ENCODE measurements around the gene MAN1C1.
A peak's percentile ranks its signal among the peaks of the same experiment; 100 is the strongest.

The MAN1C1 gene

DNA sequence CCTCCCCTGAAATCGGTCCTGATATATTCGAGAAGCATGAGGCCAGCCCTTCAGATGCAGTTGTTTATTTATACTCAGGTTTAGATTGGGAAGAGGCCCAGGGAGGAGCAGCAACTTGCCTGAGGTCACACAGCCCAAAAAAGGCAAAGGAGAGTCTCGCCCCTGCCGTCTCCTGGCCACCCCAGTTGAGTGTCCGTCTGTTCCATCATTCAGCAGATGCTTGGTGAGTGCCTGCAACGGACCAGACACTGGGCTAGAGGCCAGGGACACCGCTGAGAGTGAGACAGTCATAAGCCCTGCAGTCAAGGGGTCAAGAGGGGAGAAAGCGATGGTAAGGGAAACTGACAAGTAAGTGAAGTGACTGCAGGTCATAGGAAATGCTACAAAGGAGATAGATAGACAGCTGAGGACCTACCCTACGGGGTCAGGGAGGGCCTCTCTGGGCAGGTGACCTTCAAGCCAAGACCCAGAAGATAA, 168.0 kb downstream of the MAN1C1 start:
- DNase-seq (ENCODE audit: low spot score): no peak

DNA sequence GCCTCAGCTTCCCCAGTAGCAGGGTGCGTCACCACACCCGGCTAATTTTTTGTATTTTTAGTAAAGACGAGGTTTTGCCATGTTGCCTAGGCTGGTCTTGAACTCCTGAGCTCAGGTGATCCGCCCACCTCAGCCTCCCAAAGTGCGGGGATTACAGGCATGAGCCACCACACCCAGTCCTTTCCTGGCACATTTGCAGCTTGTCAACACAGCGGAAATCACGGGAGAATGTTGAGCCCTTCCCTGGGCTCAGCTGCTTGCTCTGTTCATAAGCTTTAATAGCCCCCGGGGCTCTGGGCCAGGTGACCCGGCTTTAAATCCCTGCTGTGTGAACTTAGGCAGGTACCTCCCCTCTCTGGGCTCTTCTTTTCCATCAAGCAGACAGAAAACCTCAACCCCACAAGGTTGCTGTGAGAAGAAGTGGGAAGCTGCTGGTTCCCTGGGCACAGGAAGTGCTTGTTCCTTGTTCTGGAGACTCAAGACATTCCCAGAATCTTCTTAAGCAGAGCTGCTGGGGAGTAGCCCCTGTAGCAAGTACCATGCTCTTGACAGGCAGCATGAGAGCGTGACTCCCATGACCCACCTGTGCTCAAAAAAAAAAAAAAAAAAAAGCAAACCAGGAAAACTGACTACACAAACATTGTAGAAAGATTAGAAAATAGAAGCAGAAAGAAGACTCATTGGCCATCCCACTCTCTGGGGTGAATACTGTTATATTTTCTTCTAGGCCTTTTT, 168.9 kb downstream of the MAN1C1 start:
- no peak for DNase-seq (ENCODE audit: low spot score)

DNA sequence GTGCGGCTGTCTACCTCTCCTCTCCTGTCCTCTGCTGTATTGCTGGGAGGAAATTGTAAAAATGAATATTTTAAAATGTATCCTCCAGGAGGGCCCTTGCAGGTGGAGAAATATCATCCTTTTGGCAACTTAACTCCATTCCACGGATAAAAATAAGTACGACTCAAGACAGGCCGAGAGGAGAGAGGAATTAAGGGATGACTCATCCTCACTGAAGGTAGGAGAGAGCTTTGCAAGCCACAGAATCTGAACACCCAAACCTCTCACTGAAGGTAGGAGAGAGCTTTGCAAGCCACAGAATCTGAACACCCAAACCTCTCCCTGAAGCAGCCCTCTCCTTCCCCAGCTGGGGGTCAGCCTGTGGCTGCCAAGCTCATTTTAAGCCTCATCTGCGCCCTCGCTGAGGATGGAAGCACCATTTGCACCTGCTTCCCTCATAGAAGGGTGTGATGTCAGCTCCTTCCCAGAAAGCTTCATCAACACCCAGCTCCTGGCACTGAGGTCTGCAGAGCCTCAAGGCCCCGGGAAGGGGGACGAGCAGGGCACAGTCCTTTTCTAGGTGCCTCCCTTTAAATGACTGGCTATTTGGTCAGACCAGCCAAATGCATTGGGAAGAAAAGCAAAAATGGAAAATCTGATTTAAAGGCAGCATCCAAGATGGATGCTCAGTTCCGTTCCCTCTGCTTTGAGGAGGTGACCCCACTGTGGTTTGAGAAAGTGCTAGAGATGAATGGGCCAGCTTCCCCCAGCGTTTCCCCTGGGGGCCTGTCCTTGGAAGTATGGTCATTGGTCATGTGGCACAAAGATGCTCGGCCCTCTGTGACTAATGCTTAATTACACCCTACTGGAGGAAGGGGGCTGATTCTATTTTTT, 170.5 kb downstream of the MAN1C1 start:
- DNase-seq (ENCODE audit: low spot score): no peak

DNA sequence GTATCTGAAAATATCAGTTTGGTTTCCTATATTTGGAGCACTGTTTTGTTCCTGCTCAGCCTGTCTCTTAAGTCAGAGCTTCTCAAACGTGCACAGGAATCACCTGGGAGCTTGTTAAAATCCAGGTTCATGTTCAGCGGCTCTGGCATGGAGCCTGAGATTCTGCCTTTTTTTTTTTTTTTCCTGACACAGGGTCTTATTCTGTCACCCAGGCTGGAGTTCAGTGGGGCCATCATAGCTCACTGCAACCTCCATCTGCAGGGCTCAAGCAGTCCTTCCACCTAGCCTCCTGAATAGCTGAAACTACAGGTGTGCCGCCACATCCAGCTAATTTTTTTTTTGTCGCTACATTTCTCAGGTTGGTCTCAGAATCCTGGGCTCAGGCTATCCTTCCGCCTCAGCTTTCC, 171.2 kb downstream of the MAN1C1 start:
- DNase-seq (ENCODE audit: low spot score): no peak

DNA sequence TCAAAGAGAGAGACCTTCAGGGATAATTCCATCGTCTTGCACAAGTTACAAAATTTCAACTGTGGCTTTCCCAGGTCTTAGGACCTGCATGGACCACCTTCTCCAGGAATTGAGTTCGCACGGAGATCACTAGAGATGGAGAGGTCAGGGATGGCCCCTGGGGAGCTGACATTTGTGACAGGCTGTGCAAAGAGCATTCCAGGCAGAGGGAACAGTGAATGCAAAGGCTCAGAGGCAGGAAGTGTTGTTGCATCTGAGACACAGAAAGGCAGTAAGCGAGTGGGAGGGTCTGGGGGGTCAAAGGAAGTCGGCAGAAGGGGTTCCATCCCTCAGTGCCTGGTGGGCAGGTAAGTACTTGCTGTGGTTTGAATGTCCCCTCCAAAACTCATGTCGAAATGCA, 173.9 kb downstream of the MAN1C1 start:
- no peak for DNase-seq (ENCODE audit: low spot score)

DNA sequence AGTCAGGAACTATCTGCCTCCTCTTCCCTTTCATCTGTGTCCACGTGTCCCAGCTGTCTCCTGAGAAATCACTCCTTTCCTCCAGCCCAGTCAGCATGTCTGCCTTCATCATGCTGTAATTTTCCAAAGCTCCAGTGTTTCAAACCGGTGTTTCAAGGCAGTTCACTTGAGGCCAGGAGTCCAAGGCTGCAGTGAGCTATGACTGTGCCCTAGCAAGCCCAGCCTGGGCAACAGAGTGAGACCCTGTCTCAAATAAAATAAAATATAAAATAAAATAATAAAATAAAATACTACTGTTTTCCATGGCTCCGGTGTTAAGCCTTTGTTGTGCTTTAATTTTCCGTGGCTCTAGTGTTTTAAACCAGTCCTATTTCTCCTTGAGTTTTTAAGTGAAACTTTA, 175.5 kb downstream of the MAN1C1 start:
- no peak for DNase-seq (ENCODE audit: low spot score)

DNA sequence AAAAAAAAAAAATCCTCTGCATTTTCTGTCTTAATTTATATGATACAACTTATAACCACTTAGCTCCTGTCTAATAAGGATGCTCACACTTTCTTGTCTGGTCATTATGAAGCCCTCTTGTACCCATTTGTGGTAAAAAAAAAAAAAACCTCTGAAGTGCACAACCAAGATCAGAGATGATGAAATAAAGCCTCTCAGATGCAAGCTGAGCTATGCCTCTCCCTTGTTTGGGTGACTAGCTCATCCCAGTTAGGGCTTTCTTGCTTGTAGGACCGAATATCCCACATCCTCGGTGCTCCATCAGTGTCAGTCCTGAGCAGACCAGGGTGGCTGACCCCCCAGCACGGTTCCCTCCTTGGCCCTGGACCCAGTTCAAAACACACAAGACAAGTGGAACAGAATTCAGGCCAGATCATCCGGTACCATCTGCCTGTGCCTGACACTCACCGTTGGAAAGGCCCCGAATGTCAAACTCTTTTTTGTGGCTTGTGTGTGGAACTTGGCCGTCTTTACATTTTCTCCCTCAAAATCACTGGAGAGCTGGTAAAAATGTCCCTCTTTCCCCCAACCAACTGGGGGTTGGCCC, 177.1 kb downstream of the MAN1C1 start:
- DNase-seq (ENCODE audit: low spot score): no peak

DNA sequence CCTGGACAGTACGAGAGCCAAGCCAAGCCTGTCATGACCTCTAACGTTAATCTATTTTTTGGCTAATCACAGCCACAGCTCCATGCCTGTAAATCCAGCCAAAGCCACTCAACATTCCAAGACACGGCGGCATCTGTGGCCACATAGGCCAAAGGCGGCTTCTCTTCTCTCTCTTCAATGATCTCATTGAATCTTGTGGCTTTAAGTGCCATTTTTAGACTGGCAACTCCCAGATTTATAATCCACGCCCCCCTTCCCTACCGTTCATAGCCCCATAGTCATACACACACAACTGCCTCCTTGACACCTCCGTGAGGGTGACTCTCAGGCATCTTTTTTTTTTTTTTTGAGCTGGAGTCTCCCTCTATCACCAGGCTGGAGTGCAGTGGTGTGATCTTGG, 177.7 kb downstream of the MAN1C1 start:
- no peak for DNase-seq (ENCODE audit: low spot score)

DNA sequence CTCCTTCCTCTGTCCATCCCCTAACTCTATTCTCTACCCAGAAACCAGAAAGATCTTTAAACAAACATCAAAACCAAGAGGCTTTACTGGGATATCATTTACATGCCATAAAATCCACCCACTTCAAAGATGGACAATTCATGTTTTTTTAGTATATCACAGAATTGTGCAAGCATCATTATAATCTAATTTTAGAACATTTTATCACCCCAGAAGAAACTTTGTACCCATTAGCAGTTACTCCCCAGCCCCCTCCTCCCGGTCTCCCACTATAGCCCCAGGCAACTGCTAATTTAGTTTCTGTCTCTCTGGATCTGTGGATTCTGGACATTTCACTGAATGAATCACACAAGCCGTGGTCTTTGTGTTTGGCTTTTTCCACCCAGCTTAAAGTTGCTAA, 178.6 kb downstream of the MAN1C1 start:
- no peak for DNase-seq (ENCODE audit: low spot score)

DNA sequence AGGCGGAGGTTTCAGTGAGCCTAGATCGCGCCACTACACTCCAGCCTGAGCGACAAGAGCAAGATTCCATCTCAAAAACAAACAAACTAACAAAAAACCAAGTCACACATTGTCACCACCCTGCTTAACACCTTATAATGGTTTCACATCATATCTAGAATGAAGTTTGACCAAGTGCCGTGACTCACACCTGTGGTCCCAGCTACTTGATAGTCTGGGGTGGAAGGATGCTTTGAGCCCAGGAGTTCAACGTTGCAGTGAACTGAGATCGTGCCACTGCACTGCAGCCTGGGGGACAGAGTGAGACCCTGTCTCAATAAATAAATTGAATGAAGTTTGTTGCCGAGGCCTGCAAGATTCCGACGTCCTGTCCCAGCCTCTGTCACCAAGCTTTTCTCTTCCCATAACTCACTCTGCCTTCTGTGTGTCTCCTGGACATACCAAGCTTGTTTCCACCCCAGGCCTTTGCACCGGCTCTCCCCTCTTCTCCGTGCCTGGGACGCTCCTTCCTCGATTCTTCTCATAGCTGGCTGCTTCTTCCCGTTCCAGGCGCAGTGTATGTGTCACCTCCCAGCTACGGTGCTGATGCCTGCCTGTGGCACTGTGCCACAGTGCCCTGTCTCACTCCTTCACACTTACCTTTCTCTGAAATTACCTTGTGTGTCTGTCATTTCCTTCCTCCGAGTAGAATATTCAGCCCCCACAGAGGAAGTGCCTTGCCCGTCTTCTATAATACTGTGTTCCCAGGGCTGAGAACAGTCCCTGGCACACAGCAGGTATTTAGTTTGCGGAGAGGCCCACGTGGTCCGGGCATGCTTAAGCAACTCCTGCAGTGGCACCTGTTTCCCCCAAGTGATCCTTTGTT, 179.6 kb downstream of the MAN1C1 start:
- DNase-seq (ENCODE audit: low spot score): peak; percentile 65

DNA sequence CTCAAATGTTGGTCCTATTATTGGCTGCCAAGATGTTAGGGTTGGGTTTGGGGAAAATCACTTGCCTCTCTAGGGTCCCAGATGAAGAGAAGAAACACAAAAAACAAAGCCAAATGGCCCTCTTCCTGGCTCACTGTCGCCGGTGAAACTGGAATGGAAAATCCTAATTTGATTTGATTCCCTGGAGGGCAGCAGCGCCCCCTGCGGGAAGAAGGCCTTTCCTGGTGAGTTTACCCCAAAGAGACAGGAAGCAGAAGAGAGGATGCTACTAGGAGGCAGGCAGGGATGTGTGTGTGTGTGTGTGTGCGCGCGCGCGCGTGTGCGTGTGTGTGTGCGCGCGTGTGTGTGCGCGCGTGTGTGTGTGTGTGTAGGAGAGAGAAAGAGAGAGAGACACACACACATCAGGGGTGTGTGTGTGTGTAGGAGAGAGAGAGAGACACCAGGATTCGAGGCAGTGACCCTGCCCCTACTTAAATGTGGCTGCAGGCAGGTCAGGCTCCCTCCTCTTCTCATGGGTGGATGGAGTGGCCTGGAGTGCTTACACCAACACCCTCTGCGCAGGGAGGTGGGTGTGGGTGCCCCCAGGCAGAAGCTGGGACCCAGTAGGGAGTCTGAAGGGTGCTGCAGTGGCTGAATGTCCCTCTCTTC, 180.3 kb downstream of the MAN1C1 start:
- DNase-seq (ENCODE audit: low spot score): peak; percentile 79

DNA sequence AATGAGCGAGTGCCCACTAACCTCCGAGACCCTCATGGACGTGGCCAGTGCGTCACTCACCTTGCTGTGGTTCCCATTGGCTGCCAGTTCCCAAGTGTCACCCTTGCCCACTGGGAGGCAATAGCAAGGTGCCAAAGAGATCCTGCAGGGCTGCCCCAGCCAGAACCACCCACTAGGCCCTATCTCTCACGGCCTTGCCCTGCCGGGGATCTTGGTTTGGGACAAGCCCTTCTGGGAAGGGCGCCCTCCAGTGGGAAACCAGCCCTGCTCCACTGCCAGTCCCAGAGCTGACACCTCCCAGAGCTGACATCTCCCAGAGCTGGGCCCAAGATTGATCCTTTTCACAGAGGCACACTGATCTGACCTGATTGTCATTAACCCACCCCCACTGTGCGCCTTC, 181.3 kb downstream of the MAN1C1 start:
- DNase-seq (ENCODE audit: low spot score): peak; percentile 28

DNA sequence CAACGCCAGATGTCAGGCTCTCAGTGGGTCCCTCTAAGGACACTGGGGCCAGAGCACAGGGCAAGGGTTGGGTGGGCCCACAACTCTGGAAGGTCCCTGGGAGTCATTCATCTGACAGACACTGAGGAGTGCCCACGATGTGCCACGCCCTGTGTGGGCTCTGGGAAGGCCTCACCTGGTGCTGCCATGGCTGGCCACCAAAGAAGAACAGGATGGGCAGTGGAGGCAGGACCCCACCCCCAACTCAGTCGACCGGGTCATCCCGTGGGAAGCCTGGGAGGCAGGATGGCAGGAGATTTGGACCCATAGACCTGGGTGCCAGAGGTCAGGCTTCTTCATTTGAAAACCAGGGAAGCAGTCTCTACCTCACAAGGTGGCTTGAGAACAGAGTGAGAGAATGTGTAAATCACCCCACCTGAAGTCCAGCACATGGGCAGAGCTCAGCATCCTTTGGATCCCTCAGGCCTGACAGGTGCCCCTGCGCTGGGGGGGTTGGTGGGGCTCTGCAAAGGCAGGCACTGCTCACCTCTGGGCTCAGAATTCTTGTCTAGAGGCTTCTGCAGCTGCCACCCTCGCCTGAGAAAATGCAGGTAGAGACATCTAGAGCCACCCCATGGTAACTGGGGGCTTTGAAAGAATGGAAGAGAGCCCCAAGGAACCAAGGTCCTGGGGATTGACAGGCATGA, 182.2 kb downstream of the MAN1C1 start:
- DNase-seq (ENCODE audit: low spot score): no peak

DNA sequence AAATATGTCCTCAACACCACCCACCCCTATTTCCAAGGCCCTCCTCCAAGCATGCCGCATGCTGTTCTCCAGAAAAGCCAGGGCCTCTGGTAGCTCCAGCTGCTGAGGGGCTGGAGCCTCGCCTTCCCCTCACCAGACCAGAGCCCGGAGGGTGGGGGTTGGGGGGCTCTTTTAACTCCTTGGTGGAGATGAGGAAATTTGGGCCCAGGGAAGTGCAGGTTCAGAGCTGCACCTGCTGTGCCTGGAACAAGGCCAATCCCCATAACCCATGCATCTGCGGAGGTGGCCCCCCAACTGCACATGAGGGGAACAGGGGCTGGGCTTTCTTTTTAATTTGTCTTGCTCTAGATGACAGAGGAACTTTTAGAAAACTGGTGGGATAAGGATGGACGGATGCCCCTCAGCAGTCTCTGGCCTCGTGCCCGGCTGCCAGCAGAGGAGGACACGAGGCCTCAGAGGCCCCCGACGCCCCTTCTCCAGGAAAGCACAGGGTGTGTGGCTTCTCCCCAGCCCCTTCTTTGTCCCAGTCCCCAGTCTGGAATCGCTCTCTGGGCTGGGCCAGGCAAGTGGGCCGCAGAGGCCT, 182.9 kb downstream of the MAN1C1 start:
- no peak for DNase-seq (ENCODE audit: low spot score)

DNA sequence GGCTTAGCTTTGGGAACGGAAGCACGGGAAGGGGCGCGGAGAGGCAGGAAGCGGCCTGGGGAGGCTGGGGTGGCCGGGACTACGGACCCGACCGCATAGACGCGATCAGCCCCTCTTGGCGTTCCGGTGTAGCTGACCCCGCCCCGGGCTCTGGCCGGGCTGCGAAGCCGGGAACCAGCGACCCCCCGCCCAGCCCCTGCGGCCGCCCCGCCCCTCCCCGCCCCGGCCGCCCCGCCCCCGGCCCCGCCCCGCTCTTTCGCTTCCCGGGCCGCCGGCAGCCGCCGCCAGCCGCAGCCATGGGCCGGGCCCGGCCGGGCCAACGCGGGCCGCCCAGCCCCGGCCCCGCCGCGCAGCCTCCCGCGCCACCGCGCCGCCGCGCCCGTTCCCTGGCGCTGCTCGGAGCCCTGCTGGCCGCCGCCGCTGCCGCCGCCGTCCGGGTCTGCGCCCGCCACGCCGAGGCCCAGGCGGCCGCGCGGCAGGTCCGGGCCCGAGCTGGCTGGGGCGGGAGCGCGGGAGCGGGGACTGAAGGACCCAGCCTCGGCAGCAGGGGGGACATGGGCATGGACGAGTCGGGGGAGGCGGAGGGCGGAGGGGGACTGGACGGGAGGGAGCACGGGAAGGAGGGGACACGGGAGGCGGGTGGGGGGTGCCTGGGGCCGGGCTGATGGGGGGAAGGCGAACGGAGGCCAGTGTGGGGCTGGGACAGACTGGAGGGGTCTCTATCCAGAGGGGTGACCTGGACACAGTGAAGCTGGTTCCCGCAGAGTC, 183.5 kb downstream of the MAN1C1 start, which contains the start of gene SELENON:
Gene SELENON, plus strand, starts transcription at position 259 of the 768 bp plus-strand sequence. Its CDS starts 38 bp downstream, at position 297.
- peak; percentile 10 for DNase-seq (ENCODE audit: low spot score)

DNA sequence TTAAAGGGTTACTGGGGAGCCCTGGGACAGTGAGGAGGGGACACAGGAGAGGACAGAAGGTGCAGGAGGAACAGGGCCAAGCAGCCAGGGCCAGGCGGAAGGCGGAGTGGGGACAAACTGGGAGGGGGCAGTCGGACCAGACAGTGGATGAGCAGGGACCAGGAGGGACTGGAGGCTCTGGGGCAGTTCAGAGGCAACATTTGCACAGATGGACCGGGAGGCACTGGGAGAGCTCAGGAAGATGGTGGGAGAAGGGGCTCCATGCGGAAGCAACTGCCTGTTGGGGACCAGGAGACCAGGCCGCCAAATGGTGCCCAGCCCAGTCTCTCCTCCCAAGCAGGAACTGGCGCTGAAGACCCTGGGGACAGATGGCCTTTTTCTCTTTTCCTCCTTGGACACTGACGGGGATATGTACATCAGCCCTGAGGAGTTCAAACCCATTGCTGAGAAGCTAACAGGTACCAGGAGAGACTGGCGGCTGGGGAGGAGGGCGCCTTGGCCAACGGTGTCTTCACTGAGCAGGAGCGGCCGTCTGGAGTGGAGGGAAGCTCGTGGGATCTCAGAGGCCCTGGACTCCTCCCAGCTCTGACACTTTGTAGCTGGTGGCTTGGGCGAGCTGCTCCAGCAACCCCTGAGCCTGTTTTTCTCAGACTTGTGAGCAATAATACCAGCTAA, 184.2 kb downstream of the MAN1C1 start:
- no peak for DNase-seq (ENCODE audit: low spot score)

DNA sequence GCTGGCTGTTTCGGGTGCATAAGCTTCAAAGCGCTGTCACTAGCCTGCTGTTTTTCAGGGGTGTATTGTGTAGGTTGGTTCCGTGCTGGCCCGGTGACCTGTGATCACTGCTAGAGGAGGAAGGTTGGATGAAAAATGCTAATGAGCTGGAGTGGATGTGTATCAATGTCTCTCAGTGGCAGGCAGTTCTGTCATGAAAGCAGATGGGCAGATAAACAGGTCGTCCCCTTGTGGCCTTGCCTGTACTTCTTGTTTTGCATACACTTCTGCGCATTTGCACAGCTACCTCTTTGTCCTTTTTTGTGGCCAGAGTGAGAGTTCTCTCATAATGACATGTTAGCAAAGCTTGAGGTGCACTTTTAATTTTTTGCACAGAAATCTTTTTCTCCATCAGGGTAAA, 186.3 kb downstream of the MAN1C1 start:
- DNase-seq (ENCODE audit: low spot score): no peak

DNA sequence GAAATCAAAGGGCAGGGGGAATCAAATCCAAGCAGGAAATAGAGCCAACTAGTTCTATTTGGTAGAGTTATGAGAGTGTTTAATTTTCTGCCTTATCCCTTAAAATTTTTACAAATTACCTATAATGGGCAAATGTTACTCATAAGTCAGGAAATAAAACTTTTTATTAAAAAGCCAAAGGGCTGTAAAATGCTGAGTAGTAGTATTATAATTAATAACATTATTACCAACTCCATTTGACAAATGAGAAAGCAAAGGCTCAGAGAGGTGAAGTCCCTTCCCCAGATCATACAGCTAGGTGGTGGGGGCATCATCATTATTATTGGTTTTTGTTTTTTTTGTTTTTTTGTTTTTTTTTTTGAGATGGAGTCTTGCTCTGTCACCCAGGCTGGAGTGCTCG, 186.8 kb downstream of the MAN1C1 start:
- DNase-seq (ENCODE audit: low spot score): no peak
